Colonic mucosa (tissue), 4 donors: ENCODE results near the gene SETBP1. TPM values are rescaled to one million over a fixed set of nuclear protein-coding genes. Genes with fewer than 3 reads are reported as not detected.

Source experiments
- DNase-seq: peaks from one replicate; pipeline ENCODE4 v3.0.0-alpha.2; 2020
- H3K27ac ChIP-seq: fragments of 200-600 bp; one replicate; pipeline ENCODE4 v1.8.0; 2021
- H3K27me3 ChIP-seq: fragments of 200-600 bp; one replicate; pipeline ENCODE4 v1.8.0; 2021
- H3K36me3 ChIP-seq: fragments of 200-600 bp; one replicate; pipeline ENCODE4 v1.8.0; 2021
- H3K4me1 ChIP-seq: fragments of 200-600 bp; one replicate; pipeline ENCODE4 v1.8.0; 2021; ENCODE audit warnings: mild to moderate bottlenecking
- H3K4me3 ChIP-seq: fragments of 200-600 bp; one replicate; pipeline ENCODE4 v1.8.0; 2021
- H3K9ac ChIP-seq, 2 donors: one replicate each; pipeline ENCODE4 v1.7.0; 2013; ENCODE audit warnings: control low read depth in 2 of 2, low read depth in 2 of 2, low read length in 2 of 2
- H3K9me3 ChIP-seq: fragments of 200-600 bp; one replicate; pipeline ENCODE4 v1.8.0; 2021
- intact Hi-C: fragments of 100-400 bp; cut with DNase I; formaldehyde crosslinking; loops from one replicate; pipeline ENCODE4 v1.14.1; 2022
- total RNA-seq, 2 donors: library from RNA; stranded (reverse); fragmentation: NEBNext Ultra II Directional in 1 of 2; extraction: Animal tissue kit (Norgen Biotek cat#: 25700) in 1 of 2; gene quantifications; one replicate each; pipeline ENCODE4 v1.2.1, GENCODE V29; 2021
- TF ChIP-seq, protein P1 (sequence below): fragments of 200-600 bp; IDR thresholded peaks from one replicate; pipeline ENCODE4 v1.8.0; 2022; ENCODE audit warnings: antibody characterized with exemption, mild to moderate bottlenecking
- donor health status: healthy.
- donor health status: DM: no; HTN: no; CAD: no.
- donor health status: DM: no; HTN: no; CAD: no.

SETBP1 gene
- total RNA-seq, 2 donors from 2014 or later, result 9.6 to 11.8 TPM

DNA sequence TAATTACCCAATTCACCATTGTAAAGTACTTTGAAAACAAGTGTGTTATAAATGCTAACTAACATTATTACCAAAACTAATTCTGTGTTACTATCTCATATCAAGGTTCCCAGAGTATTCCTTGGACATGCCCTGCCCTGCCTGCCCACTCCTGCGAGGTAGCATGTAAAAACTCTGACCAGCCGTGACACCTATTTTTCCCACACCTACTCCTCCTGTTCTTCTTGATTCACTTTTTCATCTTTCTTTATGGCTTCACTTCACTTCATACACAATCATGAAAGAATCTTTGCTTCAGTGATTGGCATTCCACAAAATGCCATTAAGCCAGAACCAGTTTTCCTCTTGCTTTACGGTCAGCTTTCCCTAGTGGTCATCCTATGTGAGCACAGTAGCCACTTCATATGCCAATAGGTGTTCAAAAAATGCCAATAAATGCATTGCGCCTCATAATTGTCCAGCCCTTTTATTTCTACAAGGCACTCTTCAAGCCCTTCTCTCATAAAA is 42.6 kb upstream of the SETBP1 start:
- Histone ChIP-seq H3K36me3 (no peaks in the 10 kb centered on the region), H3K9ac (no peak overlapping the region), H3K4me3 (no peak overlapping the region), H3K4me1 (no peaks in the 10 kb centered on the region), H3K27me3 (no peaks in the 10 kb centered on the region), H3K27ac (no peak overlapping the region), H3K9me3 (no peaks in the 10 kb centered on the region)
- intact Hi-C loops, result no loop called here
- TF ChIP-seq, protein P1, sequence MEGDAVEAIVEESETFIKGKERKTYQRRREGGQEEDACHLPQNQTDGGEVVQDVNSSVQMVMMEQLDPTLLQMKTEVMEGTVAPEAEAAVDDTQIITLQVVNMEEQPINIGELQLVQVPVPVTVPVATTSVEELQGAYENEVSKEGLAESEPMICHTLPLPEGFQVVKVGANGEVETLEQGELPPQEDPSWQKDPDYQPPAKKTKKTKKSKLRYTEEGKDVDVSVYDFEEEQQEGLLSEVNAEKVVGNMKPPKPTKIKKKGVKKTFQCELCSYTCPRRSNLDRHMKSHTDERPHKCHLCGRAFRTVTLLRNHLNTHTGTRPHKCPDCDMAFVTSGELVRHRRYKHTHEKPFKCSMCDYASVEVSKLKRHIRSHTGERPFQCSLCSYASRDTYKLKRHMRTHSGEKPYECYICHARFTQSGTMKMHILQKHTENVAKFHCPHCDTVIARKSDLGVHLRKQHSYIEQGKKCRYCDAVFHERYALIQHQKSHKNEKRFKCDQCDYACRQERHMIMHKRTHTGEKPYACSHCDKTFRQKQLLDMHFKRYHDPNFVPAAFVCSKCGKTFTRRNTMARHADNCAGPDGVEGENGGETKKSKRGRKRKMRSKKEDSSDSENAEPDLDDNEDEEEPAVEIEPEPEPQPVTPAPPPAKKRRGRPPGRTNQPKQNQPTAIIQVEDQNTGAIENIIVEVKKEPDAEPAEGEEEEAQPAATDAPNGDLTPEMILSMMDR, result no peak
- DNase-seq, result no peak

DNA sequence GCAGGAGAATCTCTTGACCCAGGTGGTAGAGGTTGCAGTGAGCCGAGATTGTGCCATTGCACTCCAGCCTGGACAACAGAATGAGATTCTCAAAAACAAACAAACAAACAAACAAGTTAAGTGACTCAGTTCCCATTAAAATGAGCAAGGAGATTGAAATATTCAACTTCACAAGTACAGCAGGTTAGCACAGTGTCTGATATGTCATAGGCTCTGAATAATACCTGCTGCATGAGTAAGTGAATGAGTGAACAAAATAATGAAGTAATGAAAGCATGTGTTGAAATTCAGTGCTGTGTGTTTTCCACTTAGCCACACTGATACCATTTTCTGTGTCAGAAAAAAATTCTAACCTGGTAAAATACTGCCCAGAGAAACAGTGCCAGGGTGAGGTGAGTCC is 41.9 kb upstream of the SETBP1 start:
- intact Hi-C loops, result no loop called here
- TF ChIP-seq, protein P1, result no peak
- Histone ChIP-seq H3K9ac (no peak overlapping the region), H3K27me3 (no peaks in the 10 kb centered on the region), H3K4me3 (no peak overlapping the region), H3K4me1 (no peaks in the 10 kb centered on the region), H3K27ac (no peak overlapping the region), H3K9me3 (no peaks in the 10 kb centered on the region), H3K36me3 (no peaks in the 10 kb centered on the region)
- no peak for DNase-seq

DNA sequence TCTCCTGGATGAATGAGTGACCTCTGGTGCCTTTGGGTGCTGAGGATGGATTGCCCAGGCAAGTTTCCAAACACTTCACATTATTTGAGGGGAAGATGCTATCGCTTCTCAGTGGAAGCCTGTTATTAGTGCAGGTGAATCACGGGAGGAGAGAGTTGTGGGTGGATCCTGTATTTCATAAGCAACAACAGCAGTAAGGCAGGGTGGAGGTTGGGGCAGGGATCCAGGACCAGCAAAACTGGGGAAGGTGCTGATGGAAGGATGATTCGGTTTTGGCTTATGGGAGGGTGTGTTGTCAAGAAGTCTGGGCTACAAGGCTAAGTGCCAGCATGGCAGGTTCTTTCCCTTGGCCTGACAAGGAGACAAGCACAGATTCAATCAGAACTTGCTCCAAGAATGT is 37.7 kb upstream of the SETBP1 start:
- Histone ChIP-seq H3K27ac (no peak overlapping the region), H3K9me3 (no peaks in the 10 kb centered on the region), H3K4me1 (no peaks in the 10 kb centered on the region), H3K9ac (no peak overlapping the region), H3K4me3 (no peak overlapping the region), H3K27me3 (no peaks in the 10 kb centered on the region), H3K36me3 (no peaks in the 10 kb centered on the region)
- intact Hi-C loops, result no loop called here
- DNase-seq, result no peak
- TF ChIP-seq, protein P1, result no peak

DNA sequence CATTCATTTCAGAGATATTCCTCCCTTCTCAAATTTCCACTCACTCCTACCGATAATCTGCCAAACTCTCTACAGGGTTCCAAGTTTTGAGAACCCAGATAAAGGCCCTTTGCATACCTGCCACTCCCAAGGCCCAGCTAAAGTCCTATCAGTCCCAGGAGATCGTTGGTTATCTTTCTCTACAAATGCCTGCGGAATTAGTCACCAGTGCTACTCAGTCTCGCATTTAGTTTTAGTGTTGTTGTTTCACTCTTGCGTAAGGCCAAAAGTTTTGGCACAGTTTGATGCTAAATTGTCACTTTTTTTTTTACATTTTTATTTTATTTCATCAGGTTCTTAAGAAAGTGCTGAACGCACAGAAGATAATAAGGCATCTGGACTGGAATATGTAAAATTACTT is 29.2 kb upstream of the SETBP1 start:
- no peak for DNase-seq
- Histone ChIP-seq H3K4me3 (no peak overlapping the region), H3K9ac (no peak overlapping the region), H3K36me3 (no peaks in the 10 kb centered on the region), H3K27me3 (no peaks in the 10 kb centered on the region), H3K27ac (no peak overlapping the region), H3K4me1 (no peaks in the 10 kb centered on the region), H3K9me3 (no peaks in the 10 kb centered on the region)
- intact Hi-C loops, result no loop called here
- TF ChIP-seq, protein P1, result no peak

DNA sequence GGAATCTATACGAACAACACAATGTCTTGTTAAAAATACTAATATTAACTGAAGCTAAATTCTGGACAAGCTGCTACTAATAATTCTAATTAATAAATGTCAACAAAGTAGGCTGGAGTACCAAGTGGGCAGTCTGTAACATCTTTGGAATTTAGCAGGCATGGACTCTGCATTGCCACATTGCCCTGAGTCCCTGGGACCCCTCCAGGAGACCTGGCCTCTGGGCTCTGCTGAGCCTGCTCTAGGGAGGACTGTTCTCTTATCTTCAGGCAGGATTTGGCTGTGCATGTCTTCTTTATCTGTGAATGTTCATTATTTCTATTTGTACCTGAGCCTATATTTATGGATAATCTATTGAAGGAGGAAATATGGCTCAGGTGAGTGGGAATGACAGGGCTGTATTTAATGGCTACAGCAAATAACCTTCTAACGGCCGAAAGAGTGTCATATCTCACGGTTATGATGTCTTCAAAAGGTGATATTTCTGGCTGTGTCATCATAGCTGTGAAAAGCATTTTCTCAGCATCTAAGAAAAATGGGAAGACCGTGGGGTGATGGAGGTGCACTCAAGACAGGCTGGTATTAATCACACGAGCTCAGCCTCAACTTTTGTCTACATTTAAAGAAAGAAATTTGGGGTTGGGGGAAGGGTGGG is 28.6 kb upstream of the SETBP1 start:
- no peak for DNase-seq
- H3K9ac ChIP-seq, result no peak overlapping the region
- intact Hi-C loops, result no loop called here
- H3K4me3 ChIP-seq, result no peak overlapping the region
- H3K4me1 ChIP-seq, result no peaks in the 10 kb centered on the region
- no peaks in the 10 kb centered on the region for H3K27me3 ChIP-seq
- H3K36me3 ChIP-seq, result no peaks in the 10 kb centered on the region
- H3K9me3 ChIP-seq, result no peaks in the 10 kb centered on the region
- no peak overlapping the region for H3K27ac ChIP-seq
- TF ChIP-seq, protein P1, result no peak
